ENCODE data around the gene CYP1A1. TPM values are rescaled to one million over a fixed set of nuclear protein-coding genes. Genes with fewer than 3 reads are reported as not detected.

The CYP1A1 gene
- 47.1 and 65.0 TPM in 2 replicates for total RNA-seq

GRCh38 chr15:74725225-74725774, at the start of gene CYP1A1:
Gene CYP1A1 (minus strand): TSS chr15:74725528. CDS start chr15:74723097, 2,431 bp downstream.

GRCh38 chr15:74748322-74748946, 23.1 kb upstream of the CYP1A1 start, which contains the start of gene CYP1A2:
Gene CYP1A2 (plus strand): TSS chr15:74748845. CDS start chr15:74749739, 894 bp downstream.

GRCh38 chr15:74695597-74696397, 29.5 kb downstream of the CYP1A1 start, which contains the start of gene EDC3:
Gene EDC3 (minus strand): TSS chr15:74696024. CDS start chr15:74675124, 20,900 bp downstream.

Other genes starting within 250 kb of the CYP1A1 start
- 2.2 and 2.9 TPM in 2 replicates for gene ARID3B, start 184.3 kb downstream of the CYP1A1 start, total RNA-seq
- gene CLK3, start 109.7 kb downstream of the CYP1A1 start, total RNA-seq, result 45.5 and 48.5 TPM in 2 replicates
- 17.9 and 19.4 TPM in 2 replicates for gene EDC3, start 29.5 kb downstream of the CYP1A1 start, total RNA-seq
- not detected in 2 replicates for gene CYP1A2, start 23.3 kb upstream of the CYP1A1 start, total RNA-seq
- gene CSK, start 56.6 kb upstream of the CYP1A1 start, total RNA-seq, result 21.7 and 30.5 TPM in 2 replicates
- gene LMAN1L, start 87.3 kb upstream of the CYP1A1 start, total RNA-seq, result not detected in 2 replicates
- not detected in 2 replicates for gene CPLX3, start 101.1 kb upstream of the CYP1A1 start, total RNA-seq
- gene ULK3, start 117.6 kb upstream of the CYP1A1 start, total RNA-seq, result 19.6 and 22.0 TPM in 2 replicates
- 17.0 and 19.7 TPM in 2 replicates for gene SCAMP2, start 147.8 kb upstream of the CYP1A1 start, total RNA-seq
- 27.7 and 30.2 TPM in 2 replicates for gene MPI, start 164.5 kb upstream of the CYP1A1 start, total RNA-seq
- gene FAM219B, start 181.3 kb upstream of the CYP1A1 start, total RNA-seq, result 32.8 and 41.5 TPM in 2 replicates
- gene COX5A, start 212.5 kb upstream of the CYP1A1 start, total RNA-seq, result 50.9 and 62.0 TPM in 2 replicates
- gene RPP25, start 231.2 kb upstream of the CYP1A1 start, total RNA-seq, result 20.0 and 29.3 TPM in 2 replicates